Caco-2 (cell line): ENCODE results near the gene ZFAND2A. TPM values are rescaled to one million over a fixed set of nuclear protein-coding genes. Genes with fewer than 3 reads are reported as not detected.

Experiments used
- BruUV-seq: library from RNA; stranded (reverse); fragments of 400-500 nt; replicated peaks from 2 replicates; lab custom pipeline; 2021; lab: Mats Ljungman, UMichigan
- CTCF ChIA-PET: fragments of 300-600 bp; sonication (Branson Sonifier 250); formaldehyde crosslinking; loops from one replicate; lab custom pipeline; 2022; ENCODE audit warnings: antibody characterized with exemption; lab: Charles Lee
- POLR2A ChIA-PET: fragments of 300-600 bp; sonication (Branson Sonifier 250); formaldehyde crosslinking; loops from one replicate; lab custom pipeline; 2022; ENCODE audit warnings: antibody characterized with exemption; lab: Charles Lee
- DNase-seq, 2 experiments: peaks; one replicate each; pipeline versions ENCODE4 v3.0.0 to v3.0.0-alpha.2; 2020 to 2022
- H3K27me3 ChIP-seq: replicated peaks from 2 replicates; pipeline ENCODE4 v1.6.0; 2011; ENCODE audit warnings: low read length; ENCODE audit not compliant: control insufficient read depth, insufficient read depth
- H3K36me3 ChIP-seq: 2 replicates; pipeline ENCODE4 v1.5.1; 2011; ENCODE audit warnings: low read length; ENCODE audit not compliant: control insufficient read depth, insufficient read depth
- H3K4me1 ChIP-seq: fragments of 250-450 bp; sonication (Bioruptor Pico); 2 replicates; pipeline ENCODE4 v1.5.1; 2020; ENCODE audit warnings: mild to moderate bottlenecking
- H3K4me3 ChIP-seq: 2 replicates; pipeline ENCODE4 v1.5.1; 2011; ENCODE audit warnings: low read depth, mild to moderate bottlenecking, control low read depth, low read length
- H3K9me3 ChIP-seq: fragments of 250-450 bp; sonication (Bioruptor Pico); 2 replicates; pipeline ENCODE4 v1.5.1; 2020; ENCODE audit warnings: mild to moderate bottlenecking, moderate library complexity
- H3K27ac Mint-ChIP-seq: one replicate; pipeline ENCODE4 v1.8.0; 2022; ENCODE audit warnings: mixed read lengths; ENCODE audit not compliant: unreplicated experiment
- H3K27me3 Mint-ChIP-seq: one replicate; pipeline ENCODE4 v1.8.0; 2022; ENCODE audit warnings: mixed read lengths; ENCODE audit not compliant: insufficient read depth, unreplicated experiment
- H3K36me3 Mint-ChIP-seq: one replicate; pipeline ENCODE4 v1.8.0; 2022; ENCODE audit warnings: mild to moderate bottlenecking, mixed read lengths; ENCODE audit not compliant: insufficient read depth, unreplicated experiment
- H3K4me1 Mint-ChIP-seq: one replicate; pipeline ENCODE4 v1.8.0; 2022; ENCODE audit warnings: low read depth, mixed read lengths; ENCODE audit not compliant: unreplicated experiment
- H3K4me3 Mint-ChIP-seq: one replicate; pipeline ENCODE4 v1.8.0; 2022; ENCODE audit warnings: mild to moderate bottlenecking, moderate library complexity, mixed read lengths; ENCODE audit not compliant: unreplicated experiment
- H3K9me3 Mint-ChIP-seq: one replicate; pipeline ENCODE4 v1.8.0; 2022; ENCODE audit warnings: mixed read lengths; ENCODE audit not compliant: unreplicated experiment
- CTCF ChIP-seq, 2 experiments: fragments of 200-600 bp in 1 of 2; IDR thresholded peaks; 1 replicate in 1 of 2; 2 replicates in 1 of 2; pipeline versions ENCODE4 v1.5.1 to v1.8.0; 2011 to 2022; ENCODE audit warnings: antibody characterized with exemption in 1 of 2, control low read depth in 1 of 2, inconsistent platforms in 1 of 2, low read depth in 1 of 2, low read length in 1 of 2, mild to moderate bottlenecking in 1 of 2, moderate library complexity in 1 of 2; ENCODE audit not compliant: insufficient read depth in 1 of 2, severe bottlenecking in 1 of 2, unreplicated experiment in 1 of 2
- intact Hi-C: fragments of 100-400 bp; cut with micrococcal nuclease; formaldehyde crosslinking; loops from one replicate; pipeline ENCODE4 v1.10.0; 2022; ENCODE audit not compliant: unreplicated experiment
- total RNA-seq: library from RNA; stranded (reverse); gene quantifications from 2 replicates; pipeline ENCODE4 v1.2.3, GENCODE V29; 2022

ZFAND2A gene
- total RNA-seq, 1 experiment from 2014 or later = 32.1 TPM

GRCh38 chr7:1106793-1107421 is 53.1 kb downstream of the ZFAND2A start:
- CTCF ChIA-PET = no interaction called here
- Mint-ChIP-seq H3K9me3 (no peaks in the 10 kb centered on the region), H3K36me3 (peaks cover 5% of the 10 kb centered on the region), H3K27ac (no peak overlapping the region), H3K27me3 (no peaks in the 10 kb centered on the region), H3K4me1 (no peaks in the 10 kb centered on the region), H3K4me3 (no peak overlapping the region)
- POLR2A ChIA-PET = no interaction called here
- H3K9me3 ChIP-seq = no peaks in the 10 kb centered on the region
- no peaks in the 10 kb centered on the region for H3K27me3 ChIP-seq
- BruUV-seq = no TSS peak
- H3K36me3 ChIP-seq = no peaks in the 10 kb centered on the region
- no peaks in the 10 kb centered on the region for H3K4me1 ChIP-seq
- intact Hi-C loops = no loop called here
- peak in 1 of 2 experiments; percentile 12 for DNase-seq
- no peak overlapping the region for H3K4me3 ChIP-seq
- no peak for TF ChIP-seq CTCF (IDR thresholded peaks at IDR 0.05; ENCODE audit: insufficient read depth in 1 of 2, low read depth in 1 of 2, low read length in 1 of 2, severe bottlenecking in 1 of 2, unreplicated experiment in 1 of 2)

GRCh38 chr7:1106063-1106792 is 53.8 kb downstream of the ZFAND2A start:
- Mint-ChIP-seq H3K4me3 (no peak overlapping the region), H3K27ac (no peak overlapping the region), H3K4me1 (no peaks in the 10 kb centered on the region), H3K9me3 (no peaks in the 10 kb centered on the region), H3K36me3 (peaks cover 5% of the 10 kb centered on the region), H3K27me3 (no peaks in the 10 kb centered on the region)
- no peak for DNase-seq
- no peak for TF ChIP-seq CTCF (IDR thresholded peaks at IDR 0.05; ENCODE audit: insufficient read depth in 1 of 2, low read depth in 1 of 2, low read length in 1 of 2, severe bottlenecking in 1 of 2, unreplicated experiment in 1 of 2)
- Histone ChIP-seq H3K9me3 (no peaks in the 10 kb centered on the region), H3K4me1 (no peaks in the 10 kb centered on the region), H3K36me3 (no peaks in the 10 kb centered on the region), H3K27me3 (no peaks in the 10 kb centered on the region), H3K4me3 (no peak overlapping the region)
- intact Hi-C loops = no loop called here
- ChIA-PET CTCF (no interaction called here), POLR2A (no interaction called here)
- BruUV-seq = no TSS peak

- Mint-ChIP-seq H3K36me3 (no peaks in the 10 kb centered on the region), H3K27ac (no peak overlapping the region), H3K4me1 (no peaks in the 10 kb centered on the region), H3K27me3 (no peaks in the 10 kb centered on the region), H3K9me3 (no peaks in the 10 kb centered on the region), H3K4me3 (no peak overlapping the region)
- H3K27me3 ChIP-seq = no peaks in the 10 kb centered on the region
- intact Hi-C loops = no loop called here
- H3K4me3 ChIP-seq = no peak overlapping the region
- no peaks in the 10 kb centered on the region for H3K9me3 ChIP-seq
- CTCF ChIA-PET = no interaction called here
- H3K4me1 ChIP-seq = no peaks in the 10 kb centered on the region
- no TSS peak for BruUV-seq
- POLR2A ChIA-PET = no interaction called here
- no peak for TF ChIP-seq CTCF (IDR thresholded peaks at IDR 0.05; ENCODE audit: insufficient read depth in 1 of 2, low read depth in 1 of 2, low read length in 1 of 2, severe bottlenecking in 1 of 2, unreplicated experiment in 1 of 2)
- no peak for DNase-seq
- H3K36me3 ChIP-seq = no peaks in the 10 kb centered on the region
Observed at GRCh38 chr7:1105189-1105588, 54.8 kb downstream of the ZFAND2A start.
